Upper lobe of left lung (tissue), 6 donors: ENCODE measurements around the gene CIAO2A. TPM values are rescaled to one million over a fixed set of nuclear protein-coding genes. Genes with fewer than 3 reads are reported as not detected.
A peak's percentile ranks its signal among the peaks of the same experiment; 100 is the strongest.

Experiments used
- ATAC-seq, 2 donors: fragments of 200-7000 bp; cut with Tn5 transposase; one replicate each; pipeline ENCODE4 v1.9.1; 2022; ENCODE audit warnings: mild to moderate bottlenecking in 2 of 2, moderate library complexity in 2 of 2; ENCODE audit not compliant: low FRiP score in 2 of 2
- DNase-seq, 2 donors: peaks; one replicate each; pipeline ENCODE4 v3.0.0-alpha.2; 2019 to 2020
- H3K27ac ChIP-seq, 4 donors: fragments of 200-600 bp; sonication (generic); one replicate each; pipeline ENCODE4 v1.5.1; 2016 to 2019
- H3K27me3 ChIP-seq, 4 donors: fragments of 200-600 bp; sonication (generic); one replicate each; pipeline ENCODE4 v1.5.1; 2017 to 2019
- H3K36me3 ChIP-seq, 4 donors: fragments of 200-600 bp; sonication (generic); one replicate each; pipeline ENCODE4 v1.5.1; 2016 to 2019
- H3K4me1 ChIP-seq, 4 donors: fragments of 200-600 bp; sonication (generic); one replicate each; pipeline ENCODE4 v1.5.1; 2018 to 2019
- H3K4me3 ChIP-seq, 4 donors: fragments of 200-600 bp; sonication (generic); one replicate each; pipeline ENCODE4 v1.5.1; 2017 to 2019; ENCODE audit warnings: mild to moderate bottlenecking in 2 of 4, moderate library complexity in 1 of 4
- H3K9me3 ChIP-seq, 4 donors: fragments of 200-600 bp; sonication (generic); one replicate each; pipeline ENCODE4 v1.5.1; 2018 to 2019
- CTCF ChIP-seq, 6 experiments: fragments of 450-650 bp in 4 of 6; fragments of 200-600 bp in 2 of 6; sonication (generic) in 2 of 6; IDR thresholded peaks; one replicate each; pipeline ENCODE4 v1.5.1; 2016 to 2019; ENCODE audit warnings: antibody characterized with exemption in 6 of 6
- EP300 ChIP-seq, 4 donors: sonication (generic); formaldehyde crosslinking; IDR thresholded peaks; one replicate each; pipeline ENCODE4 v1.5.1; 2017; ENCODE audit warnings: antibody characterized with exemption in 4 of 4, control low read depth in 2 of 4
- POLR2A ChIP-seq, 4 donors: fragments of 450-650 bp; IDR thresholded peaks; one replicate each; pipeline ENCODE4 v1.5.1; 2016 to 2017; ENCODE audit warnings: antibody characterized with exemption in 4 of 4, mild to moderate bottlenecking in 2 of 4
- POLR2AphosphoS5 ChIP-seq, 2 donors: sonication (generic); formaldehyde crosslinking; IDR thresholded peaks; one replicate each; pipeline ENCODE4 v1.5.1; 2017; ENCODE audit warnings: antibody characterized with exemption in 2 of 2
- WGBS, 2 donors: methylation state at CpG; one replicate each; pipeline ENCODE4 v1.1.5; 2017 to 2018; 5-methylcytosine and 5-hydroxymethylcytosine counted together
- total RNA-seq, 6 donors: library from RNA; depleted of rRNA in 4 of 6; stranded (reverse); fragments of >200 nt in 4 of 6; gene quantifications; one replicate each; pipeline versions ENCODE4 v1.1.0 to v1.2.1, GENCODE V29; 2016 to 2021
- donor health status: DM: no; HTN: no; CAD: no; lungs with moderate emphysema.
- donor health status: DM: no; HTN: yes; CAD: no; lungs with severe emphysema.

Gene CIAO2A
- total RNA-seq, 6 donors from 2014 or later = 38.8 to 70.3 (median 49.2) TPM

- Histone ChIP-seq H3K27me3 (no peaks in the 10 kb centered on the region), H3K4me3 (no peak overlapping the region), H3K27ac (peak overlapping the region in 3 of 4 donors; percentile 5 to 60 (median 46)), H3K4me1 (peaks cover 54 to 73% (median 59%) of the 10 kb centered on the region in 4 donors), H3K36me3 (peaks cover 0 to under 1% (median 0%) of the 10 kb centered on the region in 4 donors), H3K9me3 (no peaks in the 10 kb centered on the region)
- 60 to 77% methylated on average over 1 of the region's 1 CpG for WGBS, 2 donors
- TF ChIP-seq POLR2AphosphoS5 (IDR thresholded peaks at IDR 0.05) (no peak), CTCF (IDR thresholded peaks at IDR 0.05) (no peak), EP300 (IDR thresholded peaks at IDR 0.05) (no peak), POLR2A (IDR thresholded peaks at IDR 0.05) (no peak)
- no peak for DNase-seq
- ATAC-seq = no peak
Measured at GRCh38 chr15:64107337-64107736, 13.7 kb upstream of the CIAO2A start.

GRCh38 chr15:64105113-64105704 lies 11.6 kb upstream of the CIAO2A start:
- peaks cover 40 to 67% (median 51%) of the 10 kb centered on the region in 4 donors for H3K4me1 ChIP-seq
- DNase-seq = peak in 1 of 2 donors; percentile 59
- no peaks in the 10 kb centered on the region for H3K9me3 ChIP-seq
- H3K27ac ChIP-seq = peak overlapping the region; percentile 59 to 77 (median 74)
- no peaks in the 10 kb centered on the region for H3K36me3 ChIP-seq
- peak in 1 of 2 donors; percentile 81 for ATAC-seq
- TF ChIP-seq POLR2A (IDR thresholded peaks at IDR 0.05) (no peak), POLR2AphosphoS5 (IDR thresholded peaks at IDR 0.05) (peak in 1 of 2 donors; percentile 62), EP300 (IDR thresholded peaks at IDR 0.05) (peak in 1 of 4 donors; percentile 73), CTCF (IDR thresholded peaks at IDR 0.05) (no peak)
- no peaks in the 10 kb centered on the region for H3K27me3 ChIP-seq
- H3K4me3 ChIP-seq = no peak overlapping the region
- WGBS, 2 donors = 44 to 49% methylated on average over 9 of the region's 9 CpGs

- Histone ChIP-seq H3K36me3 (no peaks in the 10 kb centered on the region), H3K27me3 (no peaks in the 10 kb centered on the region), H3K4me3 (no peak overlapping the region), H3K27ac (no peak overlapping the region), H3K9me3 (no peaks in the 10 kb centered on the region), H3K4me1 (peaks cover 53 to 73% (median 61%) of the 10 kb centered on the region in 4 donors)
- WGBS, 2 donors = 89 to 98% methylated on average over 2 of the region's 2 CpGs
- ATAC-seq = no peak
- TF ChIP-seq POLR2AphosphoS5 (IDR thresholded peaks at IDR 0.05) (no peak), POLR2A (IDR thresholded peaks at IDR 0.05) (no peak), EP300 (IDR thresholded peaks at IDR 0.05) (no peak), CTCF (IDR thresholded peaks at IDR 0.05) (no peak)
- DNase-seq = no peak
Measured at GRCh38 chr15:64102497-64102896, 8.9 kb upstream of the CIAO2A start.

GRCh38 chr15:64100958-64101357 lies 7.3 kb upstream of the CIAO2A start:
- Histone ChIP-seq H3K4me1 (peaks cover 51 to 69% (median 57%) of the 10 kb centered on the region in 4 donors), H3K27me3 (no peaks in the 10 kb centered on the region), H3K9me3 (no peaks in the 10 kb centered on the region), H3K4me3 (no peak overlapping the region), H3K36me3 (no peaks in the 10 kb centered on the region), H3K27ac (peak overlapping the region in 2 of 4 donors; percentile 17 to 62)
- DNase-seq = no peak
- TF ChIP-seq EP300 (IDR thresholded peaks at IDR 0.05) (no peak), POLR2AphosphoS5 (IDR thresholded peaks at IDR 0.05) (no peak), POLR2A (IDR thresholded peaks at IDR 0.05) (no peak), CTCF (IDR thresholded peaks at IDR 0.05) (no peak)
- peak in 1 of 2 donors; percentile 49 for ATAC-seq
- 62 to 90% methylated on average over 2 of the region's 2 CpGs for WGBS, 2 donors

- 60 to 82% methylated on average over 2 of the region's 2 CpGs for WGBS, 2 donors
- Histone ChIP-seq H3K9me3 (no peaks in the 10 kb centered on the region), H3K36me3 (no peaks in the 10 kb centered on the region), H3K27me3 (no peaks in the 10 kb centered on the region), H3K4me3 (no peak overlapping the region), H3K4me1 (peaks cover 50 to 65% (median 55%) of the 10 kb centered on the region in 4 donors), H3K27ac (no peak overlapping the region)
- TF ChIP-seq EP300 (IDR thresholded peaks at IDR 0.05) (no peak), POLR2A (IDR thresholded peaks at IDR 0.05) (no peak), POLR2AphosphoS5 (IDR thresholded peaks at IDR 0.05) (no peak), CTCF (IDR thresholded peaks at IDR 0.05) (no peak)
- DNase-seq (peak in 1 of 2 donors; percentile 67), ATAC-seq (no peak)
Measured at GRCh38 chr15:64099379-64099778, 5.7 kb upstream of the CIAO2A start.
